Measurements from ENCODE around the gene HLA-DPA1.

DNA sequence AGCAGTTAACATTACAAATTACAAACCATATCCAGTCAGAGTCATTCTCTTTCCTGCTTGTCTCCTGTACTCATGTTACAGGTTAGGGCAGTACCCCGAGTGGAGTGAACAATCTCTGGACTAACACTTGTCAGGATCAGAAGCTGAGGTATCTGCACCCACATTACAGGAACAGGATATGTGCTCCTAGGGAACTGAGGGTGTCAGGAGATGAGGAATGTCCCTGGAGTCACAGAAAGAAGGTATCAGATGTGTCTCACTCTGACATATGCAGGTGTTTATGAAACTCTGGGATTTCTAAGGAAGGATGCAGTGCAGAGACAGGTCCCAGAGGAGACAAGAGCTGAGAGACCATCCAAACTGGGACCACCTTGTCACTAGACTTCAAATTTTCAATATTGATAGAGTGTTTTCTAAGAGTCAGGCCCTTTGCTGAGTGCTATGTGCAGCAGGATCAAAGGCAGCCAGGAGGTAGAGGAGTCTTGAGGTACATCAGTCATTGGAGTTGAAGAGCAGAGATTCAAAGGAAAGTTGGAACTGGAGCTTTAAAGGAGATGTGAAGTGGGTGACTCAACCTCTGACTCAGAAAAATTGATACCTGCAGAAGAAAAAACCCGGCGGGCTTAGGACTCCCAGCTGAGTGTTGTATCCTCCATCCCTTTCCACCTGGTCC, 14.9 kb upstream of the HLA-DPA1 start:
- TF ChIP-seq EZH2 (IDR thresholded peaks at IDR 0.05), result no peak
- TF ChIP-seq FOXP2 (optimal IDR thresholded peaks at IDR 0.05; ENCODE audit: control extremely low read depth, extremely low read length, insufficient read depth), result no peak
